GM12892 (cell line): ENCODE measurements around the gene ME3.

Experiments used
- POLR2A ChIP-seq: IDR thresholded peaks from 2 replicates; pipeline ENCODE4 v1.6.1; 2011; ENCODE audit warnings: low read depth, low read length, control low read depth
- POLR2AphosphoS5 ChIP-seq: IDR thresholded peaks from 2 replicates; pipeline ENCODE4 v1.6.1; 2011; ENCODE audit warnings: low read depth, low read length, control low read depth
- TAF1 ChIP-seq: IDR thresholded peaks from 2 replicates; pipeline ENCODE4 v1.6.1; 2011; ENCODE audit warnings: low read depth, mild to moderate bottlenecking, control low read depth, low read length, borderline replicate concordance

DNA sequence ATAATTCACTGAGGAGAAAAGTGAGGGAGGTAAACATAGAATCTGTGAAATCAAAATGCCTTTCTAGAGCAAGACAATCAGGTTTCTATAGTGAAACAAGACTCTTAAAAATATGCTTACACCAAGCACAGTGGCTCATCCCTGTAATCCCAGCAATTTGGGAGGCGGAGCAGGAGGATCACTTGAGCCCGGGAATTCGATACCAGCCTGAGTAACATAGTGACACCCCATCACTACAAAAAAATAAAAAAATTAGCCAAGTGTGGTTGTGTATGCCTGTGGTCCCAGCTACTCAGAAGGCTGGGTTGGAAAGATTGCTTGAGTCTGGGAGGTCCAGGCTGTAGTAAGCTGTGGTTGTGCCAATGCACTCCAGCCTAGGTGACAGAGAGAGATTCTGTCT is 43.2 kb upstream of the ME3 start:
- TF ChIP-seq POLR2AphosphoS5 = no peak
- TF ChIP-seq POLR2A = no peak
- TF ChIP-seq TAF1 = no peak
